Vagina (tissue), 2 donors: ENCODE measurements around the gene KLHDC4. TPM values are rescaled to one million over a fixed set of nuclear protein-coding genes. Genes with fewer than 3 reads are reported as not detected.

Experiments used
- DNase-seq, 2 donors: peaks; one replicate each; pipeline ENCODE4 v3.0.0-alpha.2; 2017; ENCODE audit errors: extremely low spot score in 2 of 2
- H3K27ac ChIP-seq: fragments of 200-600 bp; sonication (generic); one replicate; pipeline ENCODE4 v1.5.1; 2019
- H3K27me3 ChIP-seq: fragments of 200-600 bp; sonication (generic); one replicate; pipeline ENCODE4 v1.5.1; 2019
- H3K36me3 ChIP-seq, 2 donors: fragments of 200-600 bp; sonication (generic); one replicate each; pipeline ENCODE4 v1.5.1; 2017 to 2019
- H3K4me1 ChIP-seq: fragments of 200-600 bp; sonication (generic); one replicate; pipeline ENCODE4 v1.5.1; 2019
- H3K4me3 ChIP-seq, 2 donors: fragments of 200-600 bp; sonication (generic); 1 replicate in 1 of 2; 2 replicates in 1 of 2; pipeline ENCODE4 v1.5.1; 2016 to 2019
- H3K9me3 ChIP-seq: fragments of 200-600 bp; sonication (generic); one replicate; pipeline ENCODE4 v1.5.1; 2019
- POLR2A ChIP-seq, 2 donors: fragments of 450-650 bp; IDR thresholded peaks; one replicate each; pipeline ENCODE4 v1.6.1; 2017; ENCODE audit warnings: antibody characterized with exemption in 2 of 2, mild to moderate bottlenecking in 2 of 2, moderate library complexity in 2 of 2
- POLR2AphosphoS5 ChIP-seq, 2 donors: sonication (generic); formaldehyde crosslinking; IDR thresholded peaks; one replicate each; pipeline ENCODE4 v1.9.0; 2017; ENCODE audit warnings: antibody characterized with exemption in 2 of 2, mild to moderate bottlenecking in 2 of 2, low read depth in 1 of 2; ENCODE audit not compliant: insufficient read depth in 1 of 2
- intact Hi-C: fragments of 100-400 bp; cut with DNase I; formaldehyde crosslinking; loops from one replicate; pipeline ENCODE4 v1.15.1; 2023
- total RNA-seq: library from RNA; depleted of rRNA; stranded (reverse); fragments of >200 nt; gene quantifications from one replicate; pipeline ENCODE4 v1.2.3, GENCODE V29; 2016
- TF ChIP-seq, protein P1 (sequence below), 3 experiments: fragments of 450-650 bp in 2 of 3; fragments of 200-600 bp in 1 of 3; sonication (generic) in 1 of 3; IDR thresholded peaks; one replicate each; pipeline ENCODE4 v1.5.1; 2017 to 2019; ENCODE audit warnings: antibody characterized with exemption in 3 of 3, mild to moderate bottlenecking in 2 of 3, moderate library complexity in 2 of 3

KLHDC4 gene
- total RNA-seq, 1 donor from 2014 or later, result 62.9 TPM

DNA sequence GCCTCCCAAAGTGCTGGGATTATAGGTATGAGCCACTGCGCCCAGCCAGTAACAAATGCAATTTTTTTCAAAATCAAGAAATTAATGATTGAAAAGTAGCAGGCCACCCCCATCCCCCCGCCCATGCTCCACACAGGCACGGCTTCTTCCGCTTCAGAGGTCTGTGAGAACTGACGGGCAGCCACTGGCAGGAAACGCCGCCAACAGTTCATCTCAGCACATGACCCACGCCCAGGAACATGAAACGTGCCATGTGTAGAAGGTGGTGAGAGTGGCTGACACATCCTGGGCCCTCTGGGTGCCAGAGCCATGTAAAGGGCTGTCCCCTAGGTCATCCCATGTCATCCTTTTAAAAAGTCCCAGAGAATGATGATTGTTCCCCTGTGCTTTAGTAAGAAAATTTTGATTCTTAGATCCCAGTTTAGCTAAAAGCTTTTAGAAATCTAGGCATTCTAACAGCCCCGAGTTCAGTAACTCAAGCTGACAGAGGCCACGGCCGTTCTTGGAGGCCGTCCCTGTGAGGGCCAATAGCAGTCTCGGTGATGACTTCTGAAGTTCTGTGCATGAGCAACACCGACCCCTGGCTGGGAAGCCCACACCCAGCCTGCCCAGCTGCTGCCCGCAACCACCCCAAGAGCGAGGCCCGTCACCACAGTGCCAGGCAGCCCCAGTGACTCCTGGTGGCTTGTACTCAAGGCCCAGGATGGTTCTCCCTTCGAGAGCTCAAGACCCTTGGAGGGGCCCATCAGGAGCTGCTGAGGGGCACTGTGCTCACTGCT lies 52.1 kb downstream of the KLHDC4 start:
- no peaks in the 10 kb centered on the region for H3K27me3 ChIP-seq
- intact Hi-C loops, result no loop called here
- H3K9me3 ChIP-seq, result no peaks in the 10 kb centered on the region
- H3K27ac ChIP-seq, result no peak overlapping the region
- peaks cover 0 to 36% of the 10 kb centered on the region in 2 donors for H3K36me3 ChIP-seq
- no peak for TF ChIP-seq POLR2AphosphoS5 (IDR thresholded peaks at IDR 0.05; ENCODE audit: insufficient read depth in 1 of 2, low read depth in 1 of 2)
- TF ChIP-seq, protein P1, sequence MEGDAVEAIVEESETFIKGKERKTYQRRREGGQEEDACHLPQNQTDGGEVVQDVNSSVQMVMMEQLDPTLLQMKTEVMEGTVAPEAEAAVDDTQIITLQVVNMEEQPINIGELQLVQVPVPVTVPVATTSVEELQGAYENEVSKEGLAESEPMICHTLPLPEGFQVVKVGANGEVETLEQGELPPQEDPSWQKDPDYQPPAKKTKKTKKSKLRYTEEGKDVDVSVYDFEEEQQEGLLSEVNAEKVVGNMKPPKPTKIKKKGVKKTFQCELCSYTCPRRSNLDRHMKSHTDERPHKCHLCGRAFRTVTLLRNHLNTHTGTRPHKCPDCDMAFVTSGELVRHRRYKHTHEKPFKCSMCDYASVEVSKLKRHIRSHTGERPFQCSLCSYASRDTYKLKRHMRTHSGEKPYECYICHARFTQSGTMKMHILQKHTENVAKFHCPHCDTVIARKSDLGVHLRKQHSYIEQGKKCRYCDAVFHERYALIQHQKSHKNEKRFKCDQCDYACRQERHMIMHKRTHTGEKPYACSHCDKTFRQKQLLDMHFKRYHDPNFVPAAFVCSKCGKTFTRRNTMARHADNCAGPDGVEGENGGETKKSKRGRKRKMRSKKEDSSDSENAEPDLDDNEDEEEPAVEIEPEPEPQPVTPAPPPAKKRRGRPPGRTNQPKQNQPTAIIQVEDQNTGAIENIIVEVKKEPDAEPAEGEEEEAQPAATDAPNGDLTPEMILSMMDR (IDR thresholded peaks at IDR 0.05), result no peak
- TF ChIP-seq POLR2A (IDR thresholded peaks at IDR 0.05), result no peak
- DNase-seq, result no peak
- H3K4me3 ChIP-seq, result no peak overlapping the region
- no peaks in the 10 kb centered on the region for H3K4me1 ChIP-seq

DNA sequence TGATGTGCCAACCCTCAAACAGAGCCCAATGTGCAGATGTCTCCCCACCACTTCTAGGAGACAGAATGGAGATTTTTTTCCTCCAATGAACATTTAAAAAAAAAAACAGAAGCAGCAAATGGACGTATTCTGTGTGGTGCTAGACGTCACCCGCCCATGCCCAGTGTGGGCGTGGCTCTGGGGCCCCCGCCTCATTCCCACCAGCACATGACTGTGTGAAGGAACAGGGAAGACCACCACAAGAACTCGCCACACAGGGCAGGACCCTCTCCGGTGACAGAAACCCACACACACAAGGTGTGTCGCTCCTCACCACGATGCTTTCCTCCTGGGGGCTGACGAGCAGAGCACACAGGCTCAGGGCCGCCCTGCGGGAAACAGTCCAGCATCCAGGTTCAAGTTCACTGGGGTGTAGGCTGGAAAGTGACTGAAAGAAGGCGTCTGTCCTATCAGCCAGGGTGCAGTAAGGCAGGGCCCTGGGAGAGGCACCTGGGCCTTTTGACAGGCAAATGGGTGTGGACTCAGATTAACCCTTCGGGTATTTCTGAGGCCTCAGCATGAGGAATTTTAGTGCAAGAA lies 53.5 kb downstream of the KLHDC4 start:
- Histone ChIP-seq H3K4me3 (no peak overlapping the region), H3K9me3 (no peaks in the 10 kb centered on the region), H3K27me3 (no peaks in the 10 kb centered on the region), H3K36me3 (peaks cover 0 to 47% of the 10 kb centered on the region in 2 donors), H3K27ac (no peak overlapping the region), H3K4me1 (no peaks in the 10 kb centered on the region)
- TF ChIP-seq POLR2AphosphoS5 (IDR thresholded peaks at IDR 0.05; ENCODE audit: insufficient read depth in 1 of 2, low read depth in 1 of 2), result no peak
- TF ChIP-seq POLR2A (IDR thresholded peaks at IDR 0.05), result no peak
- TF ChIP-seq, protein P1 (IDR thresholded peaks at IDR 0.05), result no peak
- DNase-seq, result no peak
- intact Hi-C loops, result no loop called here

DNA sequence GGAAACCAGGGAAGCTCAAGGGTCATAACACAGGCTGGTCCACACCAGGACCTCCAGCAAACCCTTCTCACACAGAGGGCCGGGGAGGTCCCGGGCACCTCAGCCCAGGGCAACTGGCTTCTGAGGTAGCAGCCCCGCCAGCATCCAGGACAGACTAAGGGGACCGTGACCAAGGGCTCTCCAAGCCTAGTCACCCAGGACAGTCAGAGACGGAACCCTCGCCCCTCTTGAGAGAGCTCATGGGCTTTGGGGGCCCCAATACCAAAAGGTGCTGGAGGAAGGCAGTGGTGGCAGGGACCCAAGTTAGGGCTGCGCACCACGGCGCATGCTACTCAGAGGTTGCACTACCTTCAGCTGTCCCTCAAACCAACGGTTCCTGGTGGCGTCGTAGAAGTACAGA lies 54.9 kb downstream of the KLHDC4 start:
- no peaks in the 10 kb centered on the region for H3K9me3 ChIP-seq
- H3K27ac ChIP-seq, result no peak overlapping the region
- TF ChIP-seq POLR2A (IDR thresholded peaks at IDR 0.05) (no peak), POLR2AphosphoS5 (IDR thresholded peaks at IDR 0.05; ENCODE audit: insufficient read depth in 1 of 2, low read depth in 1 of 2) (no peak)
- TF ChIP-seq, protein P1 (IDR thresholded peaks at IDR 0.05), result no peak
- no peak overlapping the region for H3K4me3 ChIP-seq
- H3K36me3 ChIP-seq, result peaks cover 0 to 51% of the 10 kb centered on the region in 2 donors
- no peaks in the 10 kb centered on the region for H3K27me3 ChIP-seq
- H3K4me1 ChIP-seq, result no peaks in the 10 kb centered on the region
- no peak for DNase-seq
- intact Hi-C loops, result no loop called here

DNA sequence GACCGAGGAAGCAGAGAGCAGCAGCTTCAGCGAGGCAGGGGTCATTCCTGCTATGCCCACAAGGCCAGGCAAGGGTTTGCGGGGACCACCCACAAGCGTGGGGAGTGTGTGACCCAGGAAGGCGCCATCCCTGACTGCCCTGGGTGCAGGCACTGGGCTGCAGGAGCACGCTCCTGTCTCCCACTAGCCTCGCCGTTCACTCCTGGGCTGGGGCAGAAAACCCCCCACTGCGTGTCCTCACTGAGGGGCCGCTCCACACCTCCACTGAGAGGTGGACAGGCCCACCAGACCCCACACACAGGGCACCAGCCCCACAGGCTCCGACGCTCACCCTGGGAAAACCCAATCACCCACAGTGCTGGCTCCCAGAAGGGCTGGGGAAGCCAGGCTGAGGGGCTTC lies 56.1 kb downstream of the KLHDC4 start:
- Histone ChIP-seq H3K4me3 (no peak overlapping the region), H3K27ac (no peak overlapping the region), H3K27me3 (no peaks in the 10 kb centered on the region), H3K36me3 (peaks cover 0 to 39% of the 10 kb centered on the region in 2 donors), H3K4me1 (no peaks in the 10 kb centered on the region), H3K9me3 (no peaks in the 10 kb centered on the region)
- intact Hi-C loops, result no loop called here
- TF ChIP-seq, protein P1 (IDR thresholded peaks at IDR 0.05), result no peak
- TF ChIP-seq POLR2A (IDR thresholded peaks at IDR 0.05) (no peak), POLR2AphosphoS5 (IDR thresholded peaks at IDR 0.05; ENCODE audit: insufficient read depth in 1 of 2, low read depth in 1 of 2) (no peak)
- no peak for DNase-seq
